Fibroblast of lung (primary cell): ENCODE measurements around the gene PPIP5K1. TPM values are rescaled to one million over a fixed set of nuclear protein-coding genes. Genes with fewer than 3 reads are reported as not detected.

ENCODE experiments used
- DNase-seq, 2 donors: peaks; one replicate each; pipeline versions ENCODE4 v3.0.0 to v3.0.0-alpha.2; 2010; ENCODE audit warnings: low read depth in 2 of 2
- H2AFZ ChIP-seq: 2 replicates; pipeline ENCODE4 v1.5.1; 2012; ENCODE audit warnings: low read length, control low read depth, inconsistent platforms
- H3K27ac ChIP-seq: 2 replicates; pipeline ENCODE4 v1.5.1; 2011; ENCODE audit warnings: low read length, control low read depth; ENCODE audit not compliant: insufficient read depth
- H3K27me3 ChIP-seq: 2 replicates; pipeline ENCODE4 v1.5.1; 2011; ENCODE audit warnings: mild to moderate bottlenecking, low read length; ENCODE audit not compliant: control insufficient read depth, insufficient read depth
- H3K36me3 ChIP-seq: 2 replicates; pipeline ENCODE4 v1.5.1; 2011; ENCODE audit warnings: low read length; ENCODE audit not compliant: control insufficient read depth, insufficient read depth
- H3K4me1 ChIP-seq: 2 replicates; pipeline ENCODE4 v1.5.1; 2011; ENCODE audit warnings: low read length; ENCODE audit not compliant: control insufficient read depth, insufficient read depth; ENCODE audit errors: extremely low read depth
- H3K4me2 ChIP-seq: 2 replicates; pipeline ENCODE4 v1.5.1; 2011; ENCODE audit warnings: low read length, control low read depth; ENCODE audit not compliant: insufficient read depth; ENCODE audit errors: extremely low read depth
- H3K4me3 ChIP-seq, 4 experiments: fragments of 200-600 bp in 1 of 4; sonication (generic) in 1 of 4; replicated peaks in 1 of 4; 2 replicates each; pipeline ENCODE4 v1.5.1; 2011 to 2016; ENCODE audit warnings: low read length in 4 of 4, low read depth in 3 of 4, mild to moderate bottlenecking in 3 of 4, control low read depth in 2 of 4, inconsistent platforms in 1 of 4, mixed read lengths in 1 of 4; ENCODE audit not compliant: insufficient read depth in 1 of 4; ENCODE audit errors: control extremely low read depth in 1 of 4
- H3K79me2 ChIP-seq: 2 replicates; pipeline ENCODE4 v1.5.1; 2012; ENCODE audit warnings: mild to moderate bottlenecking, low read length, inconsistent platforms; ENCODE audit not compliant: control insufficient read depth, insufficient read depth
- H3K9ac ChIP-seq: 2 replicates; pipeline ENCODE4 v1.5.1; 2011; ENCODE audit warnings: mild to moderate bottlenecking, low read length, control low read depth; ENCODE audit not compliant: insufficient read depth
- H3K9me3 ChIP-seq: 2 replicates; pipeline ENCODE4 v1.5.1; 2012; ENCODE audit warnings: low read depth, low read length; ENCODE audit not compliant: control insufficient read depth, insufficient read depth
- H4K20me1 ChIP-seq: 2 replicates; pipeline ENCODE4 v1.5.1; 2011; ENCODE audit warnings: low read length; ENCODE audit not compliant: control insufficient read depth, insufficient read depth; ENCODE audit errors: extremely low read depth
- EZH2 ChIP-seq: IDR thresholded peaks from 2 replicates; pipeline ENCODE4 v1.5.1; 2012; ENCODE audit warnings: low read length, control low read depth, mild to moderate bottlenecking; ENCODE audit errors: missing control alignments
- polyA plus RNA-seq, 2 donors: library from polyadenylated mRNA; depleted of rRNA in 1 of 2; stranded (reverse) in 1 of 2; unstranded in 1 of 2; fragments of >200 nt; gene quantifications; 2 replicates each; pipeline ENCODE4 v1.2.1, GENCODE V29; 2011 to 2012; ENCODE audit warnings: missing spikeins in 1 of 2
- total RNA-seq: library from RNA; depleted of rRNA; stranded (reverse); fragments of >200 nt; gene quantifications from 2 replicates; pipeline ENCODE4 v1.2.1, GENCODE V29; 2014
- TF ChIP-seq, protein P1 (sequence below), 2 donors: IDR thresholded peaks in 1 of 2; conservative IDR thresholded peaks in 1 of 2; 1 replicate in 1 of 2; 2 replicates in 1 of 2; pipeline ENCODE4 v1.5.1; 2011 to 2012; ENCODE audit warnings: low read length in 2 of 2, control low read depth in 1 of 2, inconsistent platforms in 1 of 2, low read depth in 1 of 2, mild to moderate bottlenecking in 1 of 2

The PPIP5K1 gene
- total and polyA plus RNA-seq, 2 donors (not counting 1 experiment from before 2014, with no cell fraction given): 19.6 to 40.8 TPM

DNA sequence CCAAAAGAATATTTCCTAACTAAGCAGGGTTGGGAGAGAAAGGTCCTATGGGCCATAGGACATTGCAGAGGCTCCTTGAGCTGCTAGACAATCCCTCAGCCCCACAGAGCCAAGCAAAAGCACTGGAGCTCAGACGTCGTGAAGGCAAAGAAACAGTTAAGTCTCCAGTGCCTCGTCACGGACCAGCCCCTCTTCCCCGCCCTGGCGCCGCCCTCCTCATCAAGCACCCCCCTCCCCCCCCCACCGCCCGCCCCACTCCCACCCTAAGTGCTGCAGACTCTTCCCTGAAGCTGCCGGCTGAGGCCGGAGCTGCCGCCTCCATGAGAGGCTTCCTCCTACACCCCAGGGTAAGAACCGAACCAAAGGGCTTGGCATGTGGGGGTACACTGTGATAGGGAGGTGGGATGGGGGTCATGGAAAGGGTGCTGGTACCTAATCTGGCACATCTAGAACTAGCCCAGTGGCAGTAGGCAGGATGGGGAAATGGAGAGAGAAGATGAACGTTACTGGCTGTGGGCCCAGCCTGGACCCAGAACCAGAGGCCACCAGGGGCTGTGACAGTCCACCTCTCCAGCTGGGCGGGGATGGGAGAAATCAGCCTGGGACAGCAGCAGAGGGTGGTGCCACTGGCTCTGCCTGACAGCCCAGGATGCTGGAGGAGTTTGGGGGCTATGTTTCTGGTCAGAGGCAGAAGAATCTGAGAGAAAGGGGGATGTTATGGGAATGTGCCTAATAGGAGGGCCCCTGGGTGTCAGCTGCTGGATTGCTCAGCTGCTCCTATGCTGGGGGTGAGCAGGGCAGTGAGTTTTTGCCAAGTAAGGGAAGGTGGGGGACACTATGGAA is 72.4 kb downstream of the PPIP5K1 start, which contains the start of gene MAP1A:
MAP1A (plus strand) TSS at position 255 of the 843 bp plus-strand sequence. CDS start 3,866 bp downstream, outside the sequence.
- peak within 1 kb of the TSS; percentile 93 for H3K27ac ChIP-seq
- H3K9ac ChIP-seq: peak within 1 kb of the TSS; percentile 73

DNA sequence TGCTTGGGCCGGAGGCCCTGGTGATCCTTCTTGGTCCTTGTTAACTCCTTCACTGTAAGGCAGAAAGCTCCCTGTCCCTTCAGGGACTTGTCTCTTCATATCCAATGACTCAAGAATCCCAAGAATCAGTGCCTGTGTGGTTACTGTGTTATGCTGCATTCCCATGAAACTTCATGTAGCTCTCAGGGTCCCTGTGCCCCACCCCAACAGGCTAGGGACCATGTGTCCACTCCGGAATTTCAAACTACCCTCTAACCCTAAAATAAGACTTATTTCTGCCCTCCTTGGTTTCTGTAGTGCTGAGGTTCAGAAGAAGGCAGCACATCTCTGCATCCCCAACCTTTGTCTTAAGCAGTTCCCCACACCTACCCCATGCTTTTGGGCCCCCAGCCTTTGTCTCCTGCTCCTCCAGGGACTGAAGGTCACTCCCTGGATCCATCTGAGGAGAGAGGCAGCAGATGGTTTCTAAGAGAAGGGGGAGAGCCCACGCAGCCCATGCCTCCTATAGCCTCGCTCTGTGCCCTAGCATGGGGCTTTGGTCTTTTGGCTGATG is 73.1 kb downstream of the PPIP5K1 start:
- DNase-seq: peak; percentile 62 to 80
- Histone ChIP-seq H3K27ac (peak overlapping the region; percentile 93), H4K20me1 (no peaks in the 10 kb centered on the region), H3K4me2 (peak overlapping the region; percentile 99), H3K4me3 (peak overlapping the region; percentile 61 to 99 (median 78)), H3K27me3 (no peaks in the 10 kb centered on the region), H2AFZ (peak overlapping the region; percentile 81), H3K9ac (peak overlapping the region; percentile 58), H3K79me2 (peaks cover 44% of the 10 kb centered on the region), H3K4me1 (peaks cover 31% of the 10 kb centered on the region), H3K36me3 (peaks cover 14% of the 10 kb centered on the region), H3K9me3 (no peaks in the 10 kb centered on the region)
- no peak for TF ChIP-seq EZH2
- TF ChIP-seq, protein P1, sequence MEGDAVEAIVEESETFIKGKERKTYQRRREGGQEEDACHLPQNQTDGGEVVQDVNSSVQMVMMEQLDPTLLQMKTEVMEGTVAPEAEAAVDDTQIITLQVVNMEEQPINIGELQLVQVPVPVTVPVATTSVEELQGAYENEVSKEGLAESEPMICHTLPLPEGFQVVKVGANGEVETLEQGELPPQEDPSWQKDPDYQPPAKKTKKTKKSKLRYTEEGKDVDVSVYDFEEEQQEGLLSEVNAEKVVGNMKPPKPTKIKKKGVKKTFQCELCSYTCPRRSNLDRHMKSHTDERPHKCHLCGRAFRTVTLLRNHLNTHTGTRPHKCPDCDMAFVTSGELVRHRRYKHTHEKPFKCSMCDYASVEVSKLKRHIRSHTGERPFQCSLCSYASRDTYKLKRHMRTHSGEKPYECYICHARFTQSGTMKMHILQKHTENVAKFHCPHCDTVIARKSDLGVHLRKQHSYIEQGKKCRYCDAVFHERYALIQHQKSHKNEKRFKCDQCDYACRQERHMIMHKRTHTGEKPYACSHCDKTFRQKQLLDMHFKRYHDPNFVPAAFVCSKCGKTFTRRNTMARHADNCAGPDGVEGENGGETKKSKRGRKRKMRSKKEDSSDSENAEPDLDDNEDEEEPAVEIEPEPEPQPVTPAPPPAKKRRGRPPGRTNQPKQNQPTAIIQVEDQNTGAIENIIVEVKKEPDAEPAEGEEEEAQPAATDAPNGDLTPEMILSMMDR (conservative IDR thresholded peaks at IDR 0.05 in 1 of 2, IDR thresholded peaks at IDR 0.05 in 1 of 2; ENCODE audit: low read depth in 1 of 2, low read length in 2 of 2): no peak

More for the DNA sequence above, 72.4 kb downstream of the PPIP5K1 start, which contains the start of gene MAP1A:
- no peaks in the 10 kb centered on the region for H3K9me3 ChIP-seq
- H3K4me3 ChIP-seq: peak within 1 kb of the TSS; percentile 93 to 99 (median 94)
- H3K27me3 ChIP-seq: no peaks in the 10 kb centered on the region
- H2AFZ ChIP-seq: peak within 1 kb of the TSS; percentile 81
- peak within 1 kb of the TSS; percentile 99 for H3K4me2 ChIP-seq
- peaks cover 45% of the 10 kb centered on the region for H3K79me2 ChIP-seq
- peaks cover 21% of the 10 kb centered on the region for H3K36me3 ChIP-seq
- TF ChIP-seq, protein P1 (conservative IDR thresholded peaks at IDR 0.05 in 1 of 2, IDR thresholded peaks at IDR 0.05 in 1 of 2; ENCODE audit: low read depth in 1 of 2, low read length in 2 of 2): no peak
- no peak for TF ChIP-seq EZH2
- H4K20me1 ChIP-seq: no peaks in the 10 kb centered on the region
- DNase-seq: peak; percentile 68 to 71
- peaks cover 28% of the 10 kb centered on the region for H3K4me1 ChIP-seq

DNA sequence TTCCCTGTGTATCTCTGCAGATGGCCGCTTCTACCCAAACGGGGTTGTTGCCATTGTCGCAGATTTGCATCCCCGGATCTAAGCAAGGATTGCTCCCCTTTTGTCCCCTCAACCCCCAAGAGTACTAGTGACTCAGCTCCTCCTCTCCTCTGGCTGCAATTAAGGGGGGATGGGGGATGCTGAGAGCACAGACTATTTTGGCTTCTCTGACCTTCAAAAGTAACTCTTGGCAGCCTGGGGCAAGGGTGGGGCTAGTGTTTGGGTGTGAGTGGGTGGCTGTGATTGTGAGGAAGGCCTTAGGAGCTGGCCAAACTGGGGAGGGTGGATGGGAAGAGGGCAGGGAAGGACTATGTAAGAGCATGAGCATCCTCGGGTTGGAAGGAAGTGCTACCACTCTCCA is 73.8 kb downstream of the PPIP5K1 start:
- DNase-seq: peak; percentile 45 to 66
- Histone ChIP-seq H3K4me3 (peak overlapping the region in 3 of 4 experiments; percentile 64 to 99 (median 93)), H3K79me2 (peaks cover 37% of the 10 kb centered on the region), H3K36me3 (peaks cover 7% of the 10 kb centered on the region), H4K20me1 (no peaks in the 10 kb centered on the region), H3K9ac (no peak overlapping the region), H3K9me3 (no peaks in the 10 kb centered on the region), H3K27me3 (no peaks in the 10 kb centered on the region), H3K4me1 (peaks cover 37% of the 10 kb centered on the region), H3K4me2 (peak overlapping the region; percentile 99), H2AFZ (no peak overlapping the region), H3K27ac (peak overlapping the region; percentile 93)
- TF ChIP-seq, protein P1 (conservative IDR thresholded peaks at IDR 0.05 in 1 of 2, IDR thresholded peaks at IDR 0.05 in 1 of 2; ENCODE audit: low read depth in 1 of 2, low read length in 2 of 2): no peak
- no peak for TF ChIP-seq EZH2
